Activated B cell treated with CpG ODN at 0.5 μM for 24 hours (primary cell): Measurements from ENCODE around the gene POU2F1. TPM values are rescaled to one million over a fixed set of nuclear protein-coding genes. Genes with fewer than 3 reads are reported as not detected.

Experiments used
- ATAC-seq: fragments of 200-7000 bp; cut with Tn5 transposase; one replicate; pipeline ENCODE4 v1.10.0; 2021; ENCODE audit warnings: low read depth, mild to moderate bottlenecking, moderate library complexity
- CTCF ChIA-PET: fragments of 350-600 bp; sonication (Branson Sonifier 250); formaldehyde crosslinking; loops from one replicate; lab custom pipeline; 2021; ENCODE audit warnings: antibody characterized with exemption; lab: Charles Lee
- POLR2A ChIA-PET: fragments of 350-600 bp; sonication (Branson Sonifier 250); formaldehyde crosslinking; loops from one replicate; lab custom pipeline; 2021; ENCODE audit warnings: antibody characterized with exemption; lab: Charles Lee
- DNase-seq: peaks from one replicate; pipeline ENCODE4 v3.0.0; 2022
- H3K27ac Mint-ChIP-seq: one replicate; pipeline ENCODE4 v1.8.0; 2020; ENCODE audit warnings: mixed read lengths
- H3K27me3 Mint-ChIP-seq: one replicate; pipeline ENCODE4 v1.8.0; 2021; ENCODE audit warnings: mixed read lengths
- H3K36me3 Mint-ChIP-seq: one replicate; pipeline ENCODE4 v1.8.0; 2021; ENCODE audit warnings: low read depth, mixed read lengths
- H3K4me1 Mint-ChIP-seq: one replicate; pipeline ENCODE4 v1.8.0; 2021; ENCODE audit warnings: mixed read lengths
- H3K4me3 Mint-ChIP-seq: one replicate; pipeline ENCODE4 v1.8.0; 2020; ENCODE audit warnings: mild to moderate bottlenecking, mixed read lengths
- H3K9me3 Mint-ChIP-seq: one replicate; pipeline ENCODE4 v1.8.0; 2020; ENCODE audit warnings: mixed read lengths
- CTCF ChIP-seq: fragments of 200-600 bp; IDR thresholded peaks from one replicate; pipeline ENCODE4 v1.8.0; 2022; ENCODE audit warnings: antibody characterized with exemption, mild to moderate bottlenecking
- intact Hi-C: fragments of 100-400 bp; cut with micrococcal nuclease; formaldehyde crosslinking; loops from one replicate; pipeline ENCODE4 v1.15.1; 2024
- total RNA-seq: library from RNA; stranded (reverse); gene quantifications from 2 replicates; pipeline ENCODE4 v1.2.3, GENCODE V29; 2022

POU2F1 gene
- total RNA-seq, 1 donor from 2014 or later = 35.5 TPM

GRCh38 chr1:167431261-167431908, 210.7 kb downstream of the POU2F1 start:
- H3K9me3 Mint-ChIP-seq = no peaks in the 10 kb centered on the region
- DNase-seq = no peak
- POLR2A ChIA-PET = interaction anchor here (1.1 to 1.5 kb wide), 3 partner anchors 69 to 211 kb away, joined by 3 to 10 read pairs (median 4); partner anchors contain the start of gene POU2F1
- intact Hi-C loops = loop anchor here (1.0 to 2.0 kb wide), 3 partner anchors 8 to 103 kb away; no protein-coding TSS in a partner anchor
- peak overlapping the region; percentile 90 for H3K27ac Mint-ChIP-seq
- H3K4me1 Mint-ChIP-seq = peaks cover 61% of the 10 kb centered on the region
- no peaks in the 10 kb centered on the region for H3K27me3 Mint-ChIP-seq
- CTCF ChIA-PET = interaction anchor here (1.6 to 2.3 kb wide), 3 partner anchors 11 to 164 kb away, joined by 9 to 18 read pairs (median 11); no protein-coding TSS in a partner anchor
- TF ChIP-seq CTCF = no peak
- ATAC-seq = peak; percentile 43
- peaks cover 2% of the 10 kb centered on the region for H3K36me3 Mint-ChIP-seq
- peak overlapping the region; percentile 71 for H3K4me3 Mint-ChIP-seq

GRCh38 chr1:167431909-167432650, 211.4 kb downstream of the POU2F1 start:
- Mint-ChIP-seq H3K36me3 (no peaks in the 10 kb centered on the region), H3K27me3 (no peaks in the 10 kb centered on the region), H3K9me3 (no peaks in the 10 kb centered on the region), H3K27ac (peak overlapping the region; percentile 90), H3K4me3 (peak overlapping the region; percentile 19), H3K4me1 (peaks cover 67% of the 10 kb centered on the region)
- no peak for TF ChIP-seq CTCF
- intact Hi-C loops = loop anchor here (1.0 to 2.0 kb wide), 4 partner anchors 7 to 103 kb away; no protein-coding TSS in a partner anchor
- CTCF ChIA-PET = interaction anchor here (1.4 to 2.3 kb wide), 4 partner anchors 11 to 164 kb away, joined by 3 to 18 read pairs (median 10); no protein-coding TSS in a partner anchor
- POLR2A ChIA-PET = interaction anchor here (0.6 to 1.5 kb wide), 7 partner anchors 8 to 212 kb away, joined by 3 to 6 read pairs (median 4); partner anchors contain the start of gene POU2F1
- DNase-seq (no peak), ATAC-seq (peak; percentile 62)

GRCh38 chr1:167432780-167433179, 212.1 kb downstream of the POU2F1 start:
- no peak overlapping the region for H3K4me3 Mint-ChIP-seq
- intact Hi-C loops = loop anchor here (1.0 kb wide), 1 partner anchor 67 kb away; no protein-coding TSS in a partner anchor

GRCh38 chr1:167433884-167434283, 213.2 kb downstream of the POU2F1 start:
- CTCF ChIA-PET = interaction anchor here (0.6 kb wide), 1 partner anchor 10 kb away, joined by 3 read pairs; no protein-coding TSS in a partner anchor
- H3K36me3 Mint-ChIP-seq = no peaks in the 10 kb centered on the region

More at GRCh38 chr1:167432780-167433179, 212.1 kb downstream of the POU2F1 start:
- ATAC-seq (no peak), DNase-seq (no peak)
- H3K9me3 Mint-ChIP-seq = no peaks in the 10 kb centered on the region
- peaks cover 70% of the 10 kb centered on the region for H3K4me1 Mint-ChIP-seq
- H3K27ac Mint-ChIP-seq = peak overlapping the region; percentile 90
- ChIA-PET POLR2A (interaction anchor here (0.6 to 1.5 kb wide), 5 partner anchors 8 to 212 kb away, joined by 3 to 6 read pairs (median 4); partner anchors contain the start of gene POU2F1), CTCF (interaction anchor here (1.4 to 2.3 kb wide), 4 partner anchors 10 to 165 kb away, joined by 3 to 18 read pairs (median 10); no protein-coding TSS in a partner anchor)
- no peaks in the 10 kb centered on the region for H3K27me3 Mint-ChIP-seq
- no peak for TF ChIP-seq CTCF
- no peaks in the 10 kb centered on the region for H3K36me3 Mint-ChIP-seq

More at GRCh38 chr1:167433884-167434283, 213.2 kb downstream of the POU2F1 start:
- no peaks in the 10 kb centered on the region for H3K9me3 Mint-ChIP-seq
- no peak overlapping the region for H3K27ac Mint-ChIP-seq
- H3K4me3 Mint-ChIP-seq = no peak overlapping the region
- TF ChIP-seq CTCF = no peak
- no peaks in the 10 kb centered on the region for H3K27me3 Mint-ChIP-seq
- peaks cover 80% of the 10 kb centered on the region for H3K4me1 Mint-ChIP-seq
- intact Hi-C loops = no loop called here
- ATAC-seq = no peak
- no peak for DNase-seq
- POLR2A ChIA-PET = no interaction called here
